VCaP (cell line): ENCODE data around the gene CSNK1E.
A peak's percentile ranks its signal among the peaks of the same experiment; 100 is the strongest.

Experiments used
- H3K27ac ChIP-seq: fragments of 450-650 bp; 2 replicates; pipeline ENCODE4 v1.5.1; 2017
- CTCF ChIP-seq: fragments of 450-650 bp; conservative IDR thresholded peaks from 2 replicates; pipeline ENCODE4 v1.5.1; 2017; ENCODE audit warnings: mild to moderate bottlenecking, moderate library complexity

The CSNK1E gene

GRCh38 chr22:38273135-38273826 lies 44.0 kb downstream of the CSNK1E start:
- TF ChIP-seq CTCF = no peak
- H3K27ac ChIP-seq = peak overlapping the region; percentile 83

- TF ChIP-seq CTCF = no peak
- peak within 1 kb of the TSS; percentile 83 for H3K27ac ChIP-seq
These were observed 44.7 kb downstream of the CSNK1E start, which contains the start of gene TMEM184B for GRCh38 chr22:38272373-38273134. TMEM184B (minus strand) TSS chr22:38273010; CDS start chr22:38247961, 25,049 bp downstream.

DNA sequence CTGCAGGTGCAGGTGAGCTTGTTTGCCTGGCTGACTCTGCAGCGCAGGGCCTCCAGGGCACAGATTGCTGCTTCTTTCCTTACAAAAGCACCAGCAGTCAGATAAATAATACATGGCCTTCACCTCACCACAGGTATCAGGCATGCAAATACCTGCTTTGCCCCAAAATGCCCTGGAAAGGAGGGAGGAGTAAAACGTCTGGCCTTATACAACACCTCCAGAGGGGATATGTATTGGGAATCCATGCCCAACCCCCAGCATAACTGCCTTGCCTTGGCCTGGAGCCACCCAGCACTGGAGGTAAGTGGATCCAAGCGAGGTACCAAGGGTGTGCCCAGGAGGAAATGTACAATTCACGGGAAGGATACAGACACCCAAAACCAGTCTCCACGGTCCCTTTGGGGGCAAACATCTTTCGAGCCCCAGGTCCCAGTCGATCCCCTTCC lies 45.3 kb downstream of the CSNK1E start:
- peak overlapping the region; percentile 83 for H3K27ac ChIP-seq
- no peak for TF ChIP-seq CTCF

DNA sequence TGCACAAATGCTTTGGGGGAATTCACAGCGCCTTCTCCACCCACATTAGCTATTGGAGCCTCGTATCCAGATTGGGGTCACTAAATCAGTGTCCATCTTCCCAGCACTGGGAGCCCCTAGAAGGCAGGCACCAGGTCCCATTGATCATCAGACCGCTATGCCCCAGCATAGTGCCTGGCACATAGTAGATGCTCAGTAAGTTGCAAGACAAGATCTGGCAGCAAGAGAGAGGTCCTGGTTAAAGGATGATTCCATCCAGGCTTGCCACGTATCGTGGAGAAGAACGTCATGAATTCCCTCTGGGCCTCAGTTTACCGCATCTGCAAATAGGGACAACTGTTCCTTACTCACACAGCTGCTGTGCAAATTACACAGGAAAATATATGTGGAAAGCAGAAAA lies 46.1 kb downstream of the CSNK1E start:
- H3K27ac ChIP-seq = peak overlapping the region; percentile 83; the same call in 1 of the 2 replicates
- TF ChIP-seq CTCF = no peak

GRCh38 chr22:38270091-38270992 lies 46.9 kb downstream of the CSNK1E start:
- TF ChIP-seq CTCF = no peak
- H3K27ac ChIP-seq = no peak overlapping the region

GRCh38 chr22:38269466-38269865 lies 47.8 kb downstream of the CSNK1E start:
- no peak overlapping the region for H3K27ac ChIP-seq
- TF ChIP-seq CTCF = no peak

GRCh38 chr22:38267086-38267485 lies 50.1 kb downstream of the CSNK1E start:
- H3K27ac ChIP-seq = no peak overlapping the region
- no peak for TF ChIP-seq CTCF
